Vagina (tissue), 2 donors: Measurements from ENCODE around the gene PDPK1.

ENCODE experiments used
- POLR2A ChIP-seq, 2 donors: fragments of 450-650 bp; IDR thresholded peaks; one replicate each; pipeline ENCODE4 v1.6.1; 2017; ENCODE audit warnings: antibody characterized with exemption in 2 of 2, mild to moderate bottlenecking in 2 of 2, moderate library complexity in 2 of 2
- POLR2AphosphoS5 ChIP-seq, 2 donors: sonication (generic); formaldehyde crosslinking; IDR thresholded peaks; one replicate each; pipeline ENCODE4 v1.9.0; 2017; ENCODE audit warnings: antibody characterized with exemption in 2 of 2, mild to moderate bottlenecking in 2 of 2, low read depth in 1 of 2; ENCODE audit not compliant: insufficient read depth in 1 of 2
- TF ChIP-seq, protein P1 (sequence below), 3 experiments: fragments of 450-650 bp in 2 of 3; fragments of 200-600 bp in 1 of 3; sonication (generic) in 1 of 3; IDR thresholded peaks; one replicate each; pipeline ENCODE4 v1.5.1; 2017 to 2019; ENCODE audit warnings: antibody characterized with exemption in 3 of 3, mild to moderate bottlenecking in 2 of 3, moderate library complexity in 2 of 3

DNA sequence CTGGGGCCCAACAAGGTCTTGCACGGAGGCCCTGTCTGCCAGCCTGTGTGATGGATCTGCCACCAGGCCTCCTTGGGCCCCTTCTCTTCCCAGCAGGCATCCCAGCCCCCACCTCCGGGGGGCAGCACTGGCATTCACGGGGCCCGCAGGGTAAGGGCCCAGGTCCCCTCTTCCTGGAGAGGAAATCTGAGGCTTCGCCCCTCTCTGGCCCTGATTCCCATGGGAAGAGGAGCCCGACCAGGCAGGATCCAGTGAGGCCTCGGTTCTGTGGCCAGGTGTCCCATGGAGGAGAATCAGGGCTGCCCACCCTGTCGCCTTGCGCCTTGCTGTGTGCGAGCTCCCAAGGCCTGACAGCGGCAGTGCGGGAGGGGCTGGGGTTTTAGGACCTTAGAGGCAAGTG lies 48.4 kb downstream of the PDPK1 start:
- TF ChIP-seq, protein P1, sequence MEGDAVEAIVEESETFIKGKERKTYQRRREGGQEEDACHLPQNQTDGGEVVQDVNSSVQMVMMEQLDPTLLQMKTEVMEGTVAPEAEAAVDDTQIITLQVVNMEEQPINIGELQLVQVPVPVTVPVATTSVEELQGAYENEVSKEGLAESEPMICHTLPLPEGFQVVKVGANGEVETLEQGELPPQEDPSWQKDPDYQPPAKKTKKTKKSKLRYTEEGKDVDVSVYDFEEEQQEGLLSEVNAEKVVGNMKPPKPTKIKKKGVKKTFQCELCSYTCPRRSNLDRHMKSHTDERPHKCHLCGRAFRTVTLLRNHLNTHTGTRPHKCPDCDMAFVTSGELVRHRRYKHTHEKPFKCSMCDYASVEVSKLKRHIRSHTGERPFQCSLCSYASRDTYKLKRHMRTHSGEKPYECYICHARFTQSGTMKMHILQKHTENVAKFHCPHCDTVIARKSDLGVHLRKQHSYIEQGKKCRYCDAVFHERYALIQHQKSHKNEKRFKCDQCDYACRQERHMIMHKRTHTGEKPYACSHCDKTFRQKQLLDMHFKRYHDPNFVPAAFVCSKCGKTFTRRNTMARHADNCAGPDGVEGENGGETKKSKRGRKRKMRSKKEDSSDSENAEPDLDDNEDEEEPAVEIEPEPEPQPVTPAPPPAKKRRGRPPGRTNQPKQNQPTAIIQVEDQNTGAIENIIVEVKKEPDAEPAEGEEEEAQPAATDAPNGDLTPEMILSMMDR (IDR thresholded peaks at IDR 0.05), result no peak
- no peak for TF ChIP-seq POLR2A (IDR thresholded peaks at IDR 0.05)
- TF ChIP-seq POLR2AphosphoS5 (IDR thresholded peaks at IDR 0.05; ENCODE audit: insufficient read depth in 1 of 2, low read depth in 1 of 2), result no peak
